ENCODE data around the gene TNS4.

TNS4 gene

DNA sequence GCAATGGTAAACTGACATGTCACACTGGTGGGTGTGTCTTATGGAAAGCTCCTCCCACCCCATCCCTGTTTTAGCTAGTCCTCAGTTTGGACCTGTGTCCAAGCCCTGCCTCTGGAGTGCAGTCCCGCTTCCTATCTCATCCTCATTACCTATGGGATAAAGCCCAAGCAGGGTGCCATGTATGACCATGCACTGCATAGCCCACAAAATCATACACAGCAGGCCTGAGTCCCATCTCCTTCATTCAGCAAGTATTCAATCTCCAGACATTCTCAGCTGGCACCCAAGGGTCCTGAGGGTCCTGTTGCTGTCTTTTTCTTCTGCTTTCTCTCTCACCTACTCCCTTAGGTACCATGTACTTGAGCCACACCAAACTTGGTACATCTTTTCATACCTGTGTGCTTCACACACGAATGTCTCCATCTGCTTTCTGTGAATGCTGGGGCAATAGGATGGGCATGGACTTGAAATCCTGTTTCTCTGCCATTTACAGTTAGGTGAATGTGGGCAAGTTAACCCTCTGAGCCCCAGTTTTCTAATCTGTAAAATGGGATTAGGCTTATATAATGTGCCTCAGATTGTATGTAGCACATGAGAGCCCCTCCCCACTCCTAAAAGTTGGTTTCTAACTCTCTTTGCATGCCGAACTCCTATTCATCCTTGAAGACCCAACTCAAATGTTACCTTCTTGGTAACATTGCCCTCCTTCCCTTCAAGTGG lies 28.5 kb downstream of the TNS4 start:
- DNase-seq (ENCODE audit: low read depth in 2 of 2) = no peak

DNA sequence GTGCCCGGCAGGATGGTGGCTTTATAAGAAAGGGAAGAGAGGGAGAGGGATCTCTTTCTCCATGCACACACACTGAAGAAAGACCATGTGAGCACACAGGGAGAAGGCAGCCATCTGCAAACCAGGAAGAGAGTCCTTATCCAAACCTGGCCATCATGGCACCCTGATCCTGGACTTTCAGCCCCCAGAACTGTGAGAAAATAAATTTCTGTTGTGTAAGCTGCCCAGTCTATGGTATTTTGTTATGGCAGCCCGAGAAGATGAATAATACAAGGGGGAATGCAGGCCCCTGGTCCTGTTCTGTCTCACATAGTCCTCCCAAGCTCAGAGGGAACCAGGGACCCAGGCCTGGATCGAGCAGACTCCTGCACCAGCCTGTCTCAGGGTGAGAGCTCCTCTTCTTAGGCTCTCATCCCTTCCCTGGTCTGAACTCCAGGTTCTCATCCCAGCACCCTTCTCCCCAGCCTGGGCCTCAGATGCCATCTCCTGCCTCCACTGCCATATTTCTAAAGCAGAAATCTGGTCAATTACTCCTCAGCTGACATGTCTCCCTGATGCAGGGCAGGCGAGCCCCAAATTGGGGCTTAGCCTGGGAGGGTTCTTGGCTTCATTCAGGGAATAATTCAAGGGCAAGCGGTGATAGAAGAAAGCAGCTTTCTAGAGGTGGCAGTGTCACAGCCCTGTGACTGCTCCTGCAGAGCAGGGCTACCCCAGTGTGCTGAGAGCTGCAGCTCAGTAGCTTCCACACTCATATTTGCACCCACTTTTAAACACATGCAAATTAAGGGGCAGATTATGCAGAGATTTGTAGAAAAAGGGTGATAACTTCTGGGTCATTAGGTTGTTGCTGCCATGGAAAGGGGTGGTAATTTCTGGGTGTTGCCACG lies 29.3 kb downstream of the TNS4 start:
- DNase-seq (ENCODE audit: low read depth in 2 of 2) = no peak

DNA sequence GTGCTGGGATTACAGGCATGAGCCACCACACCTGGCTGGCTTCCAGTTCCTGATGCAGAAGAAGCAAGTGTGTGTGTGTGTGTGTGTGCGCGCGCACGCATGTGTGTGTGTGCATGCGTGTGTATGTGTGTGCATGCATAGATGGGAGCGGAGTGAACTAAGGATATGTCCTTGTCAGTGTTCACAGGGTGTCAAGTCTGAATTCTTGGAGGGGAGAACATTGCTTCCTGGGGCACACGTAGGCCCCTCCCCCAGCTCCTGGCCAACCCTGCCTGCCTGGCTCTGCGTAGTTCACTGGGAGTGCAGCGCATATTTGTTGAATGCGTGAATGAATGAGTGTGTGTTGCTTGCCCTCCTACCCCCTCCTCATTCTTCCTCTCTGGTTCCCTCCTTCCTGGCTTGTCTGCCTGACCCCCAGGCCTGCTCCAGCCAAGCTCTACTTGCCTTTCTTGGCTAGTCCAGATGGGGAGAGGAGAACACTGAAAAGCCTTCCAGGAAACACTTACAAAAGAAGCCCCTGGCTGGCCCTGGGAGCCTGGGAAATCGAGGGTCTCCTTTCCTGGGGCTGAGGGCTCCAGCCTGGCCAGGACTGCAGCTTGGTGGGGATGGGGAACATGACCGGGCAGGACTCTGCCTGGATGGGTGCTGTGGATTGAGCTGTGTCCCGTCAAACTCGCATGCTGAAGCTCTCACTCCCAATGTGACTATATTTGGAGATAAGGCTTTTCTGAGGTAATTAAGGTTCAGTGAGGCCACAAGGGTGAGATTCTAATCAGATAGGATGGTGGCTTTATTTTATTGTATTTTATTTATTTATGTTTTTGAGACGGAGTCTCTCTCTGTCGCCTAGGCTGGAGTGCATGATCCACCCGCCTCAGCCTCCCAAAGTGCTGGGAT lies 30.2 kb downstream of the TNS4 start:
- no peak for DNase-seq (ENCODE audit: low read depth in 2 of 2)

DNA sequence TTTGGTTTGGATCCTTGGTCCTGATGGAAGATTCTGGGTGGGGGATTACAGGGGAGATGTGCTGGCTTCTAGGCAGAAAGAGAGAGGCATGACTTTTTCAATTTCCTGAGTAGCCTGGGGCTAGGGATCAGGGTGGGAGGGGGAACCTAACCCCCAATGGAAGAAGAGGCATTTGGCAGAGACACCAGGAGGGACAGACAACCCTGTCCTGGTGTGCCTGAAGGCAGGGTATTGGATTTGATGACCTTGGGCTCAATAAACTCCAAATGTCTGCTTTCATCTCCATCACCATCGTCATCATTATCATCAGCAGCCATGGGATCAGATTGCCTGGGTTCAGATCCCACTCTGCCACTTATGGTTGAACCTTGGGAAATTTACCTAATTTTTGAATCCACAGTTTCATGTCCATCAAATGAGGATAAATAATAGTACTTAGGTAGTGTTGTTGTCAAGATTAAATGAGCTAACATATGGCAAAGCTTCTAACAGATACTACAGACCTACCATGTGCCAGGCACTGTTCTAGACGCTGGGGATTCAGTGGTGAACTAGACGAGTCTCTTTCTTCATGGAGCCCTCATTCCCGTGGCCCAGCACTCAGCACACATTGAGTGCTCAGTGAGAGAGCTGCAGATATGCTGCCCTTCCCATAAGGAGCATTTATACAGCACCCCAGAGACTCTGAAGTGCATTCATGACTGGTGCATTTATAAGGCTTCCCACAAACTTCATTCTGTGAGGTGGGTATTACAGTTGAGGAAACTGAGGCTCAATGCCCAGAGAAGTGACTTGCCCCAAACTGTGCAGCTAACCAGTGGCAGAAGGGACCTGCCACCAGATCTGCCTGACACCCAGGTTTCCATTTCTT lies 31.4 kb downstream of the TNS4 start:
- DNase-seq (ENCODE audit: low read depth in 2 of 2) = no peak

DNA sequence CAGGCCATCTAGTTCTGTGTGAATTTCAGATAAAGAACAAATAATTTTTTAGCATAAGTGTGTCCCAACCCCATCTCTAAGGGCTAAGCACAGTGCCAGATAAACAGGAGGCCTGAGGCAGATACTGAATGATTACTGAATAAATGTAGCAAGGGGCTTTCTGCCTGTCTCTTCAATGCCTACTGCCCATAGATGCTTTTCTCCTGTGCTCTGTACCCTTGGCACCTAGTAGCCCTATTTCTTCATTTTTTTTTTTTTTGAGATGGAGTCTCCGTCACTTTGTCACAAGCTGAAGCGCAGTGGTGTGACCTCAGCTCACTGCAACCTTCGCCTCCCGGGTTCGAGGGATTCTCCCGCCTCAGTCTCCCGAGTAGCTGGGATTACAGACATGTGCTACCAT lies 32.9 kb downstream of the TNS4 start:
- no peak for DNase-seq (ENCODE audit: low read depth in 2 of 2)

DNA sequence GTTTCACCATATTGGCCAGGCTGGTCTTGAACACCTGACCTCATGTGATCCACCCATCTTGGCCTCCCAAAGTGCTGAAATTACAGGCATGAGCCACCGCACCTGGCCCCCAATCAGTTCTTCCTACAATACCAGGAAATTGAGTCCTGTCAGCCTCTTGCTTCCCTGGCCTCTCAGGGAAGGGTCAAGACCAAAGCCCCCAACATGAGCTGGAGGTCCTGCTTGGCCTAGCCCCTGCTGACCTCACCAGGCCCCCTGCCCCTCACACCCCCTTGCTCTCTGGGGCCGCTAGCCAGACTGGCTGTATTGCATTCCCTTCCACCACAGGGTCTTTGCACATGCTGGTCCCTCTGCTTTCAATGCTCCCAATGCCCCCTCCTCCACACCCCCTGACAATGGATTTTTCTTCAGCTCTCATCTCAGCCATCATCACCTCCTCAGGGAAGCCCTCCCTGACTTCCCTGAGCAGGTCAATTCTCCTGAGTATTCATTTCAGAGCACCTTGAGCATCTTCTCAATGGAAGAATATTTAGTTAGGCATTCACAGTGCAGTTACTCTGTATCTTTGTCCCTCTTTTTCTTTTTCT lies 34.0 kb downstream of the TNS4 start:
- no peak for DNase-seq (ENCODE audit: low read depth in 2 of 2)

DNA sequence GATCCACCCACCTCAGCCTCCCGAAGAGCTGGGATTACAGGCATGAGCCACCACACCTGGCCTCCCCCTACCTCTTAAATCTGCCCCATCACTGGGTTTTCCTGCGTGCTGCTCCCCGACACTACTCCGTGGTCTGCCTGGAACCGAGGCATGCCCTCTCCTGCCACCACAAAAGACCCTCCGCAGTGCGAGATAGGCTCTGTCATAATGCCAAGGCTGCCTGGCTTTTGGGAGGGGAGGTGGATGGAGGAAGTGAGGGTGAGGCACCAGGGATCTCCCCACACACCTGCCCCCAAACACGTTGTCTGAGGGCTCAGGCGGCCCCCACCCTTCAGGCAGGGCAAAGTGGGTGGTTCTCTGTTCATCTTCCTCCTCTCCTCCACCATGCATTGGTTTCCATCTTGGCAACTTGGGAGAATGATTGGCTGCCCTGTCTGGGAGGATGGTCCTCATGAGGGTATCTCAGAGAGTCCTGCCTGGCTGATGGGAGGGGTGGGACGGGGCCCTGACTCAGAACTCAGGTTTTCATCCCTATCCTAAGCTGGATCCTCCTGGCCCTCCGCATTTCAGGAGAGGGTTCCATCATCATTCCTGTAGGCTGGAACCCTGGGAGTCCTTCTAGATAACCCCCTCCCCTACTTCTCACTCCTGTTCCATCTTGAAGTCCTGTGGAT lies 35.0 kb downstream of the TNS4 start:
- DNase-seq (ENCODE audit: low read depth in 2 of 2) = no peak

DNA sequence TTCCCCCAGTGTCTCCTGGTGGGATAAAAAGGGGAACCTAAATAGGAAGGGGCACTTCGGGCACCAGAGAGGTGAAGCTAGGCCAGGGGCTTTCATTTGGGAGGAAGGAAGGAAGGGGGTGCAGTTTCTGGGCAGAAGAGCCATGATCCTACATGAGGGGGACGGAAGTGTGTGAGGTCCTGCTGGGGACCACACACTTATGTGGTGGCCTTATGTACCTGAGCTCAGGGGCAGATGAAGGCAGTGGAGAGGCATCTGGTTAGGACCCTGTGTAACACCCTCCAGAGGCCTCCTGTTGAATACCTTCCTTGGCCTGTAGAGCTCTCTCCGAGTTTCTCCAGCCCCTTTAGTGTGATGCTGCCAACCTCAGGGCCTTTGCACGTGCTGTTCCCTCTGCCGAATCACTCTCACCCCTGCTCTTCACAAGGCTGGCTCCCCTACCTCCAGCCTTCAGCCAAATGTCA lies 37.0 kb downstream of the TNS4 start:
- no peak for DNase-seq (ENCODE audit: low read depth in 2 of 2)

DNA sequence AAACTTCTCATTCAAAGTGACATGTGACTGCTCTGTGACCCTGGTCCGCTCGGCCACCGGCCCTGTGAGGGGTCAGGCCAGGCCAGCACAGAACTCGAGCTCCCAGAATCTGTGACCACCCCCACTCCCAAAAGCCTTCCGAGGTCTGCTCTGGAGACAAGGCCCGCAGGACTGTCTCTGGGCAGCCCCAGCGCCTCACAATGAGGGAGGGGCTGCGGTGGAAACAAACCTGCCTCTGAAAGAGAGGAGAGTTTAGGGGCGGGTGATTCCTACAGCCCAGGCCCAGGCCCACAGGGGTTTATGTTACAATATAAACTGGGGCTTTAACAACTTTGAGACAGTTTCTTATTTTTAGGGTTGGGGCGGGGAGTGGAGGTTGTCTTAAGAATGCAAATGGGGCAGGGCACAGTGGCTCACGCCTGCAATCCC lies 38.3 kb downstream of the TNS4 start:
- DNase-seq (ENCODE audit: low read depth in 2 of 2) = no peak

DNA sequence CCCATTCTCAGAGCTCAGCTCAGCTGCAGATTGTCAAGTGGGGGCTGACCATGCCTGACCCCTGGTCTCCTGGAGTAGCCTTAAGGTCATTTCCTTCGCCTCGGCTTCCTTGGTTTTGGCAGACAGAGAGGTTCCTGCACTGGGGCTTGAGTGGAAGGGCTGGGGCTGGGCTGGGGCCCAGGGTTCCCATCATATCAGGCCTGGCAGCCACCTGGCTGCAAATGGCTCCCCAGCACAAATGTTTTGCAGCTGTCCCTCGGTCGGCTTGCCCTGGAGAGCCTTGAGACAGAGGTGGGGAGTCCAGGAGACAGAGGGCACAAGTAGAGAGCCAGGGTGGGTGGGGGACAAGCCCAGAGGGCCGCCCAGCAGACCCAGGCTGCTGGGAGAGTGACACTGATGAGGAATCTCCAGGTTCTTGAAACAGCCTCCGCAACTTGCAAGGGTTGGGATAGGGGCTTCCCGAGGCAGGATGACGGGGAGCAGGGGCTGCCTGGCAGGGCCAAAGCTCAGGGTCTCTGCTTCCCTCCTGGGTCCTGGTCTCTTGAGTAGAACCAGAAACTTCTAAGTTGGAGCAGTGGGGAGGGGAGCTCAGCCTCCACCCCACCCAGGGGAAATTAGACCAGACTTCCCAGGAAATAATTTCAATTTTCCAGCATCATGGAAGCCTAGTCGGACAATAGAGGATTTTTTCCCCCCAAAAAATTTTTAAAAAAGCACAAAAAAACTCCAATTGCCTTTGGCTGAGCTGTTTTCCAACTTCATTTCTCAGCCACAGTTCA lies 38.9 kb downstream of the TNS4 start:
- DNase-seq (ENCODE audit: low read depth in 2 of 2) = no peak

DNA sequence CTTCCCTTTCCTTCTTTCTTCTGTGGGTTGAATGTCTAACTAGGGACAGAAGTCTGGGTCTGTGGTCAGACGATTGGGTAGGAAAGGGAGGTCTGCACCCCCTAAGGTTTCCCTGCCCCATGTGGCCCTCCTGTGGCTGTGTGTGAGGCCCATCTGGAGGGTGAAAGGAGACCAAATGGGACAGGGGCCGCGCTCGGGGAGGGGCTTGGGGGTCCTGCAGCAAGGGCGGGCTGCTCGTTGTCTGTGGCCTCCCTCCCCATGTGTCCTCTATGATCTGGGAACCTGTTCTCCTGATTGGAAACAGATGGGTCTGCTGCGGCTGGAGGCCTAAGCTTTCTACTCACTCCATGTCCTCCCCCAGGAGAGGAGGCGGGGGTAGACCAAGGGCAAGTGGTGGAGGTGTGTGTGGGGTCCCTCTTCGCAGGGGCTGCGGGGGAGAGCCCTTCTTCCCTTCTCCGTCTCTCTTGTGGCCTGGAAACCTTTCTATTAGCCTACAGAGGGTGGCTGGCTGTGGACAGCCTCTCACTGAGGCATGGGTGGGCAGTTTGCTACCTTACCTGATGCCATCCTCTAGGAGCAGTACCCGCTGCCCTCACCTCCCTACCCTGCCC lies 39.6 kb downstream of the TNS4 start:
- no peak for DNase-seq (ENCODE audit: low read depth in 2 of 2)

DNA sequence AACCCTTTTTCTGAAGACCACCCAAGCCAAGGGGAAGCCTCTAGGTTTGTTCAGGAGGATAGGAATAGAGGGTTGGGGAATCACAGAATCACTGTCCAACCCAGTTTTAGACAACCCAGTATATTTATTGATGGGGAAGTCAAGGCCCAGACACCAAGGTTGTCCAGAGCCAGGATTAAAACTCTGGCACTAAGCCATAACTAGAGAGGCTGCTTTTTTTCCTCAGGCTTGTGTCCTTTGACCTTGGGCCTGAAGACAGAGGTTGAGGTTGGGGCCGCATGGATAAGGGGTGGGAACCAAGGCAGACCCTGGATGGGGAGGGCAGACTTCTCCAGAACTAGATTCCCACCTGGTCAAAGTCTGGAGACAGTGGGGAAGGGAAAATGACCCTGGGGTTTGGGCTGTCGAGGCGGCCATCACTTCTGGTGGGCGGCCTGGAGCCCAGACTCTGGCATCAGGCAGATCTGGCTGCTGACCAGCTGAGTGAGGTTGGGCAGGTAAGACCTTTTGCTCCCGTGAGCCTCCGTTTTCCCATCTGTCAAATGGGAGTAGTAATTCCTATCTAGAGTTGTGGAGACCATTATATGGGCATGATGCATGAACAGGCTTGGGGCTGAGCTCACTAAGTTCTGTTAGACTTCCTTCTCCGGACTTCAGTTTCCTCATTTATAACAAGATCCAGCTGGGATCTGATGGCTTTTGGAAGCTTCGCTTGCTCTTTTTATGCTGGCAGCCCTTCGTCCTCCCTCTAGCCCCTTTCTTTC lies 40.3 kb downstream of the TNS4 start:
- DNase-seq (ENCODE audit: low read depth in 2 of 2) = no peak

DNA sequence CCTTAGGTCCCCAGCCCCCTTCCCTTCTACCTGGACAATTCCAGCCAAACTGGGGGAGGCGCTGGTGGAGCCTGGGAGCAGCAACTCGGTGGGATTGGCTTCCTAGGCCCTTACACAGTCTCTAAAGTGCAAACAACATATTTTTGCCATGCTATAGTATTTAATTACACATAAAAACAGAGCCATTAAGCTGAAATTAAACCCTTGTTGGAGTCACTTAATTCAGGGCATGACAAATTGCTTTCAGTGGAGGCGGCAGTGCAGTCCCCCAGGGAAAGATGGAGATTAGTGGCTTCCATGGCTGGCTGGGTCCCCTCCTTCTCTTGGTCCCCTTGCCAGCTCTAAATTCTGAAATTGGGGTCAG lies 40.8 kb downstream of the TNS4 start:
- DNase-seq (ENCODE audit: low read depth in 2 of 2) = no peak

DNA sequence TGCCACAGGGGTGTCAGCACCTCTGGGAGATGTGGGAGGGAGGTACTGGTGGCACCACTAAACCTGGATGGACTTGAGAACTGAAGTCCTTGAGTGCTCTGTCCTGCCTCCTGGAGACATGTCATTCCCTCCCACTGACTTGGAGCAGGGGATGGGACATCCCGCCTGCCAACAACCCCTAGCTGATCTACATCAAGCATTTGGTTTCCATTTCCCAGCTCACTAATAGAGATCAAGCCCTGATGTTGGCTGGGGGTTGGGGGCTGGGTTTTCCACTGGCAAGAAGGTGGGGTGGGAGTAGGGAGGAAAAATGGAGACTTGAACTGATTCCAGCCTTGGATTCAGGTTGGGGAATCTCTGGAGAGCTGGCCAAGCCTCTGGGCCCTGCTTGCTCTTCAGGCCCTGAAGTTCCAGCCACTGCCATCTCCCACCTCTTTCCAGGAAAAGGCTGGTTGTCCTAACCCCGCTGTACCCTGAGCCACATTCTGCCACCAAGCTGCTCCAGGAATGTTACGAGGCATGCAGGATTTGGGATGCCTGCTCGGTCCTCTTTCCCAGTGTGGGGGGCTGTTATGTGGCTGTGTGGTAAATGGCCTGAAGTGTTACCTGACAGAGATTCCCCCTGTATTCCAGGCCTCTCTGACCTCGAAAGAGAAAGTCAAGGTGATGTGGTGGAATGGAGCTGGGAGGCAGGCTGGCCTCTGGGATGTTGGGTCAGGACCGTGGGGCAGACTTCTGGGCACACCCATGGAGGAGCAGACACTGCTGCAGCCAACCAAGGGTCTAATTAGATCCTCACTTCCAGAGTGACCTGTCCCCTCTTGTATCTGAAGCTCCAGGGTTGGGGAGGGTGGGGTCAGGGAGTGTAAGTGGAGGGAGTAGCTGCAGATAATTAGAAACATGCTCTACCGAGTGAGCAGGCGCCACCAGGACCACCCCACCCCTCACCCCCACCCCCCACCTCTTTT lies 41.5 kb downstream of the TNS4 start:
- DNase-seq (ENCODE audit: low read depth in 2 of 2) = no peak

DNA sequence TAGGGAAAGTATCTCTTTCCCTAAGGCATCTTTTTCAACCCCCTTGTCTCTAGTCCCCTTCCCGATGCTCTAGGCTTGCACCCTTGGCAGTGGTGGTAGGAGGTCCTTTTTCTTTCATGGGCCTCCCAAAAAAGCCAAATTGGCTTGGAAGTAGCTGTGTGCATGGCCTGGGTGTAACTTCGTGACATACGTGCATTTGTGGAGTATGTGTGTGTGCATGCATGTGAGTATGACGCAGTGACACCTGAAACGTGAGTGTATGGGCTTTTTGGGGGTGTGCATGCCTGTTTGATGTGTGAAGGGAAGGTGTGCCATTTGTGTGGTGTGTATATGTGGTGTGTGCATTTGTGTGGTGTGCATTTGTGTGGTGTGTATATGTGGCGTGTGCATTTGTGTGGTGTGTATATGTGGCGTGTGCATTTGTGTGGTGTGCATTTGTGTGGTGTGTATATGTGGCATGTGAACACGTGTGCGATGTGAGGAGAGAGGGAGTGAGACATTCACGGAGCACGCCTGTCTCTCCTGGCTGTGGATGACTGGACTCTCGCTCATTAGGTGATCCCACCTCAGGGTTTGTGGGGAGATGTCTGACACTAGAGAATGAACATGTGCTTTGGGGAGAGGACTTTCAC lies 42.5 kb downstream of the TNS4 start:
- DNase-seq (ENCODE audit: low read depth in 2 of 2) = no peak

DNA sequence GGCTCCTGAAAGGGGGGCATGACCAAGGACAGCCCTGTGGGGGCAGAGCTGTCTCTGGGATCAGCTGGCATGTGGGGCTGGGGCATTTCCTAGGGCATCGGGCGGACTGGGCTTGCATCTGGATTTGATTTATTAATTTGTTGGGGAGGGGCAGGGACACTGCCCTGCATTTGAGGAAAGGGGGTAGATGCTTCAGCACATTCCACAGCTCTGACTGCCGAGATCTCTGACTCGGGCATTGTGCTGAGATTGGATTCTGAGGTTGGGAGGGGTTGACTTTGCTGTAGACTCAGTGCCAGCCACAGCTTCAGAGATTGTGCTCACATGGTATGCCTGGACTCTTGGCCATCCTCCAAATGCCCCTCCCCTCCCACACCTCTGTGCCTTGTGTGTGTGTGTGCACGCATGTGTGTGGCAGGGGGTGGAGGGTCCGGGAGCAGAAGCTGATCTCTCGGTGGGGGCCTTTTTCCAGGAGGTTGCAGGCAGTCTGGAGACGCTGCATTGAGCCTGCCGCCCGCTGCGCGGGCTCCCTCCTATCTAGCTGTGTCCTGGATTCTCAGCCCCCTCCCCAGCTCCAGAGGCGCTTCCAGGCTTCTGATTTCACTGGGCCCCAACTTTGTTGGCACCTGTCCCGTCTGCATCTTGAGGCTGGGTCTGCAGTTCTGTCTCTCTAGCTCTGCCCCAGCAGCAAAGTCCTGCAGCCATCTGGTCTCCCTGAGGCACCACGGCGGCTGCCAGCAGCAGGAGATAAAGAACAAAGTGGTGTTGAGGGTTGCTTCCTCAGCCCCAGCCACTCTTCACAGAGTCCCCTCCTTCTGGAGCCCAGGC lies 43.2 kb downstream of the TNS4 start:
- DNase-seq (ENCODE audit: low read depth in 2 of 2) = no peak

Data from stimulated activated CD8-positive, alpha-beta memory T cell treated with anti-CD3 and anti-CD28 coated beads, Interleukin-7, amount 100 ng/mL, for 4 hours (primary cell).